Stimulated activated effector memory CD8-positive, alpha-beta T cell treated with anti-CD3 and anti-CD28 coated beads, Interleukin-12 subunit alpha, Interleukin-12 subunit beta, amount 100 ng/mL, for 72 hours (primary cell): ENCODE data around the gene VTA1.
"Not testable (repeated sequence)": the region's sequence is repeated elsewhere in the genome, so short reads cannot be mapped to it uniquely, and the experiment has no call there.

ENCODE experiments used
- ATAC-seq: fragments of 150-1000 bp; cut with Tn5 transposase; 2 replicates; pipeline ENCODE4 v1.10.0; 2021
- DNase-seq, 2 donors: peaks; one replicate each; pipeline ENCODE4 v3.0.0; 2021 to 2022; ENCODE audit warnings: low spot score in 2 of 2
- H3K27ac Mint-ChIP-seq: one replicate; pipeline ENCODE4 v1.8.0; 2022; ENCODE audit warnings: mild to moderate bottlenecking, mixed read lengths
- H3K36me3 Mint-ChIP-seq: one replicate; pipeline ENCODE4 v1.8.0; 2022; ENCODE audit warnings: mild to moderate bottlenecking, mixed read lengths
- H3K4me1 Mint-ChIP-seq: one replicate; pipeline ENCODE4 v1.8.0; 2022; ENCODE audit warnings: mixed read lengths
- H3K4me3 Mint-ChIP-seq: one replicate; pipeline ENCODE4 v1.8.0; 2022; ENCODE audit warnings: mild to moderate bottlenecking, mixed read lengths
- H3K9me3 Mint-ChIP-seq: one replicate; pipeline ENCODE4 v1.8.0; 2022; ENCODE audit warnings: mixed read lengths

Gene VTA1

DNA sequence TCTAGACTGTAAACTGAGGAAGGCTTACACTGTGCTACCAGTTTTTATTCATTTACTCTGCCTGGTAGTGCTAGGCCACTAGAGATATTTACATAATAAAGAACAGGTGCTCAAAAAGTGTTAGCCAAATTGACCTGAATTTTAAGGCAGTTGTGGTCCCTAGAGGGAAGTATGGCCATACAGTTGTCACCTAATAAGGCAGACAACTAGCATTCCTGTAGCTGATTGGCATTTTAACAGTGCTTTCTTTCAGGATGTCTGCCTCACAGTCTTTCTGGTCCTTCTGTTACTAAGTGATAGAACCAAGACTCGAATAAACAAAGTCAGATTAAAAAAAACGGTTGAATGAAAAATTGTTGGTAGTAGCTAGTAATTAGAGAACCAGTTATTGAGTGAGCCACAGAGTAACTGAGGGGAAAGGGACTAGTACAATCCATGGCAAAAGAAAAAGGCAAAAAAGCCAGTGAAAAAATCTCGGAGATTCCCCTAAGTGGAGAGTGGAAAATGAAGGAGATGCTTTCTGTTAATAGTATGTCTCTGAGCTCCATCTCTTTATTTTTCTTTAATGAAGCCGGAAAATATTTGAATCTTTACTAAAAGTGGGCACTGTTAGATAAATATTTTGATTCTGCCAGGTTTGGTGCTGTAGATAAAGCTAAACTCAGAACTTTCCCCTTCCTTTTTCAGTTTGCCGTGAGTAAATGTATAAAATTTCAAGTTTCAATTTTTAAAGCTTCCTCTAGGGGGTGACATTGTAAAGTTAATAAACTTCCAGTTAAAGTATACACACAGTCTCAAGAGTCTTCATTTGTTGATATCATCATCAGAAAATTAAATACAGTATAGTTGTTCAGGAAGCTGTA, 9.1 kb downstream of the VTA1 start:
- peak overlapping the region; percentile 22 for H3K4me3 Mint-ChIP-seq
- no peak overlapping the region for H3K27ac Mint-ChIP-seq
- DNase-seq (no peak), ATAC-seq (no peak)
- H3K4me1 Mint-ChIP-seq, result peaks cover 51% of the 10 kb centered on the region
- no peaks in the 10 kb centered on the region for H3K9me3 Mint-ChIP-seq
- H3K36me3 Mint-ChIP-seq, result peaks cover 19% of the 10 kb centered on the region

DNA sequence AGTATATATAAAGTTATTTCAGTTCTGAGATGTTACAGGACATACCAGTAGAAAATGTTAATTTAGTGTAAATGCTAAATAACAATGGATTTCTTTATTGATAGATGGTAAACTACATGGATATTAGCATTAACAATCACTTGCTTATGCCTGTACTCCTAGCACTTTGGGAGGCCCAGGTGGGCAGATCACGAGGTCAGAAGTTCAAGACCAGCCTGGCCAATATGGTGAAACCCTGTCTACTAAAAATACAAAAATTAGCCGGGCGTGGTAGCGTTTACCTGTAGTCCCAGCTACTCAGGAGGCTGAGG, 9.7 kb downstream of the VTA1 start:
- ATAC-seq, DNase-seq, H3K9me3 Mint-ChIP-seq, H3K4me3 Mint-ChIP-seq, H3K27ac Mint-ChIP-seq: not testable (repeated sequence)
- peaks cover 48% of the 10 kb centered on the region for H3K4me1 Mint-ChIP-seq
- peaks cover 16% of the 10 kb centered on the region for H3K36me3 Mint-ChIP-seq

GRCh38 chr6:142162780-142163179, 15.7 kb downstream of the VTA1 start:
- H3K9me3 Mint-ChIP-seq, result no peaks in the 10 kb centered on the region
- H3K36me3 Mint-ChIP-seq, result peaks cover 25% of the 10 kb centered on the region
- no peak overlapping the region for H3K4me3 Mint-ChIP-seq
- peak overlapping the region; percentile 3 for H3K27ac Mint-ChIP-seq
- DNase-seq (no peak), ATAC-seq (no peak)
- peaks cover 39% of the 10 kb centered on the region for H3K4me1 Mint-ChIP-seq

GRCh38 chr6:142165227-142165626, 18.2 kb downstream of the VTA1 start:
- Mint-ChIP-seq H3K27ac (no peak overlapping the region), H3K9me3 (no peaks in the 10 kb centered on the region), H3K4me1 (peaks cover 26% of the 10 kb centered on the region), H3K36me3 (peaks cover 43% of the 10 kb centered on the region), H3K4me3 (no peak overlapping the region)
- no peak for DNase-seq
- ATAC-seq, result no peak

DNA sequence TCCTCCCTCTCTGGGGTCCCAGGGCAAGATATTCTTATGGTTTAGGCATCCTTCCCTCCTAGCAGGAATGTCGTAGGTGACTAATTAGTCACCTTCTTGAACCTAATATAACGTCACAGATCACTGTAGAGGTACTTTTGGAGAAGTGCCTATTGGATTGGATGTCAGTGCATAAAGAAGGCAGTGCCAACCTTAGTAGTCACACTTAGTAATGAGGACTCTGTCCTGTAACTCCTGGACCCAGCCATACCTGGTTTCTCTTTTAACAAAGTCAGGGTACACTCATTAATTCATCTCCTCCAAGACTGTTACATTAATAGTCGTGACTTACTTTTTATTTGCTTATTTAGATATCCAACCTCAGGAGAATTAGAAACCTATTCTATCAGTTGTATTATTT, 20.0 kb downstream of the VTA1 start:
- Mint-ChIP-seq H3K36me3 (peaks cover 61% of the 10 kb centered on the region), H3K4me3 (no peak overlapping the region), H3K27ac (no peak overlapping the region), H3K9me3 (no peaks in the 10 kb centered on the region), H3K4me1 (peaks cover 20% of the 10 kb centered on the region)
- ATAC-seq, result no peak
- no peak for DNase-seq

- no peak for DNase-seq
- Mint-ChIP-seq H3K9me3 (no peaks in the 10 kb centered on the region), H3K4me3 (no peak overlapping the region), H3K4me1 (peaks cover 17% of the 10 kb centered on the region), H3K36me3 (peaks cover 66% of the 10 kb centered on the region), H3K27ac (no peak overlapping the region)
- no peak for ATAC-seq
These were observed 20.4 kb downstream of the VTA1 start for GRCh38 chr6:142167486-142167885.

DNA sequence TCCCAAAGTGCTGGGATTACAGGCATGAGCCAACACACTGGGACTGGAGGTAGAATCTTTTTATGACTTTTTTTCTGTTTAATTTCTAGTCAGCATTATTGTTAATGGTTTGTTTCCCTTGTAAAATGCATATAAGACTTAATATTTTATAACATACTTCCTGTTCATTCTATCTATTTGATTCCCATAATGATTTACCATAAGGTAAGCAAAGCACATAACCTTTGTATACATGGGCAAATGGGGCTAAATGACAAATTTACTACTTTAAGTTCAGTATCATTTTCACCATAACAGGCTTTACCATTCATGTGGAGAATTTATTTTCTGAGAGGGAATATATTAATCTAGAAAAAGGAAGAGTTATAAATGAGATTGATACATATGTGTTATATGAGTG, 24.3 kb downstream of the VTA1 start:
- no peak for DNase-seq
- ATAC-seq, result no peak
- Mint-ChIP-seq H3K27ac (no peak overlapping the region), H3K4me1 (peaks cover 7% of the 10 kb centered on the region), H3K9me3 (no peaks in the 10 kb centered on the region), H3K4me3 (no peak overlapping the region), H3K36me3 (peaks cover 95% of the 10 kb centered on the region)

DNA sequence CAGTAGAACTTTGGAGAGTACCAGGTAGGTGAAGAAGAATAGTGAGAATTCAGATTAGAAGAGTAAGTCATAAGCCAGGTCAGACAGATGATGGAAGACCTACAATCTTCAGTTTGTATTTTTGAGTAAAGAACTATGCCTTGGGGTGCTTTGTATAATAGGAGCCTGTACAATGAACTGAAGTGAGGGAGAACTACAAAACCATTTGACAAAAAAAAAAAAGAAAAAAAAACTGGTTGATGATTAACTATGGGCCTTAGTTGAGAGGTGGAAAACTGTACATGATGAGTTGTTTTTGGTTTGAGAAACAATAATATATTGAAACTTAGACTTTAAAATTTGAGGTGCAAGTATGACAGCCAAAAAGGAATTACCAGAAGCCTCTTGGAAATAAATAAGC, 25.7 kb downstream of the VTA1 start:
- DNase-seq (no peak), ATAC-seq (no peak)
- Mint-ChIP-seq H3K4me3 (no peak overlapping the region), H3K4me1 (peaks cover 7% of the 10 kb centered on the region), H3K27ac (no peak overlapping the region), H3K36me3 (peaks cover 95% of the 10 kb centered on the region), H3K9me3 (peaks cover 3% of the 10 kb centered on the region)

- DNase-seq (no peak), ATAC-seq (no peak)
- peaks cover 90% of the 10 kb centered on the region for H3K36me3 Mint-ChIP-seq
- no peak overlapping the region for H3K27ac Mint-ChIP-seq
- H3K9me3 Mint-ChIP-seq, result peaks cover 6% of the 10 kb centered on the region
- no peak overlapping the region for H3K4me3 Mint-ChIP-seq
- peaks cover 7% of the 10 kb centered on the region for H3K4me1 Mint-ChIP-seq
These were observed 26.9 kb downstream of the VTA1 start for GRCh38 chr6:142173980-142174379.

DNA sequence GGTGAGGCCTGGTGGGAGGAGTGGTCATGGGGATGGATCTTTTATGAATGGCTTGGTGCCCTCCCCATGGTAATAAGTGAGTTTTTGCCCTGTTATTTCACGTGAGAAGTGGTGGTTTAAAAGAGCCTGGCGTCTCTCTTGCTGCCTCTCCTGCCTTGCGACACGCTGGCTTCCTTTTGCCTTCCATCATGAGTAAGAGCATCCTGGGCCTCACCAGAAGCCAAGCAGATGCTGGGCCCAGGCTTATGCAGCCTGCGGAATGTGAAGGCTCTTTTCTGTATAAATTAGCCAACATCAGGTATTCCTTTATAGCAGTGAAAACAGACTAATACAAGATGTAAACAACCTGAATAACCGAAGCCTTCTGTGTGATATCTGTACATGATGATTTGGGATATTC, 27.6 kb downstream of the VTA1 start:
- H3K36me3 Mint-ChIP-seq, result peaks cover 83% of the 10 kb centered on the region

DNA sequence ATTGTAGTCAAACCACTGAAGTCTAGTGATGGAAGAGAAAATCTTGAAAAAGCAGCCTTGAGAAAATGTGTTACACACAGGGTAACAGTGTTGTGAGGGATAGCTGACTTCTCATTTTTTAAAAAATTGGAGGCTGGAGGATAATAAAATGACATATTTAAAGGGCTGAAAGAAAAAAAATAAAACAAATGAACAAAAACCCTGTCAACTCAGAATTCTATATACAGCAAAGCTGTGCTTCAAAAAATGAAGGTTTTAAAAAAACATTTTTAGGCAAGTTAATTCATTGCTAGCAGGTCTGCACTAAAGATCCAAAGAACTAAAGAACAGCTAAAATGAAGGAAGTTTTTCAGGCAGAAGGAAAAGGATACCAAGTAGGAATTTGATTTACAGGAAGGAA, 31.1 kb downstream of the VTA1 start:
- no peak for DNase-seq
- Mint-ChIP-seq H3K4me1 (peaks cover 13% of the 10 kb centered on the region), H3K4me3 (no peak overlapping the region), H3K9me3 (peaks cover 6% of the 10 kb centered on the region), H3K36me3 (peaks cover 58% of the 10 kb centered on the region), H3K27ac (no peak overlapping the region)
- ATAC-seq, result no peak

More for the DNA sequence above, 27.6 kb downstream of the VTA1 start:
- peaks cover 7% of the 10 kb centered on the region for H3K4me1 Mint-ChIP-seq
- no peak overlapping the region for H3K27ac Mint-ChIP-seq
- peaks cover 6% of the 10 kb centered on the region for H3K9me3 Mint-ChIP-seq
- no peak overlapping the region for H3K4me3 Mint-ChIP-seq
- ATAC-seq (no peak), DNase-seq (no peak)

- no peak overlapping the region for H3K27ac Mint-ChIP-seq
- H3K4me1 Mint-ChIP-seq, result peaks cover 10% of the 10 kb centered on the region
These were observed 34.9 kb downstream of the VTA1 start for GRCh38 chr6:142182004-142182403.

DNA sequence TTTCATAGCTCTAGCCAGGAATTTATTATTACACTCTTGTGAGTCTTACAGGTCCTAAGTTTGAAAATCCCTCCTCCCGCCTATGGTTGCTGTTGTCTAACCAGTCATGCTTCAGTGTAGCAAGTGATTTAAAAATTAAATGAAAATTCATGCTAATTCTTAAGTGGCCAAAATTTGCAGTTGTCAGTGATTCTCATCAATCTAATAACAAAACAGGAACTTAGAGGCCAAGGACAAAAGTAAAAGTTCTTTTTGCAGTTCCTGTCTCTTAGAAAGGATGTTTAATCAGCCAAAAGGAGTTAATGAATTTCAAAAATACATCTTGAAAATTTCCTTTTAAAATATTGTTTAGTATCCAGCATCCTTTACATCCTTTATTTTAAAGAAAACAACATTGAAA, 36.3 kb downstream of the VTA1 start:
- H3K4me3 Mint-ChIP-seq, result no peak overlapping the region
- DNase-seq (no peak), ATAC-seq (no peak)
- no peak overlapping the region for H3K27ac Mint-ChIP-seq
- no peaks in the 10 kb centered on the region for H3K9me3 Mint-ChIP-seq
- peaks cover 10% of the 10 kb centered on the region for H3K4me1 Mint-ChIP-seq
- H3K36me3 Mint-ChIP-seq, result peaks cover 10% of the 10 kb centered on the region

More at GRCh38 chr6:142182004-142182403, 34.9 kb downstream of the VTA1 start:
- DNase-seq (no peak), ATAC-seq (no peak)
- no peak overlapping the region for H3K4me3 Mint-ChIP-seq
- peaks cover 6% of the 10 kb centered on the region for H3K9me3 Mint-ChIP-seq
- peaks cover 23% of the 10 kb centered on the region for H3K36me3 Mint-ChIP-seq

- no peak for ATAC-seq
- DNase-seq, result no peak
- Mint-ChIP-seq H3K9me3 (no peaks in the 10 kb centered on the region), H3K36me3 (peaks cover 15% of the 10 kb centered on the region), H3K27ac (peak overlapping the region; percentile 20), H3K4me3 (no peak overlapping the region), H3K4me1 (peaks cover 10% of the 10 kb centered on the region)
These were observed 37.2 kb downstream of the VTA1 start for GRCh38 chr6:142184307-142184706.

GRCh38 chr6:142185641-142186040, 38.6 kb downstream of the VTA1 start:
- H3K4me1 Mint-ChIP-seq, result peaks cover 10% of the 10 kb centered on the region
- DNase-seq, result no peak
- H3K27ac Mint-ChIP-seq, result no peak overlapping the region
- peaks cover 25% of the 10 kb centered on the region for H3K36me3 Mint-ChIP-seq
- no peak for ATAC-seq
- H3K9me3 Mint-ChIP-seq, result no peaks in the 10 kb centered on the region
- no peak overlapping the region for H3K4me3 Mint-ChIP-seq

- no peak overlapping the region for H3K4me3 Mint-ChIP-seq
- H3K27ac Mint-ChIP-seq, result no peak overlapping the region
- ATAC-seq (no peak), DNase-seq (no peak)
- peaks cover 10% of the 10 kb centered on the region for H3K4me1 Mint-ChIP-seq
- H3K36me3 Mint-ChIP-seq, result peaks cover 26% of the 10 kb centered on the region
- H3K9me3 Mint-ChIP-seq, result no peaks in the 10 kb centered on the region
These were observed 40.1 kb downstream of the VTA1 start for GRCh38 chr6:142187209-142187608.
